BLaER1 treated with 17β-estradiol and CSF1 and Interleukin-3, amounts not matched to agents 10 nM and 100 nM (cell line): ENCODE measurements around the gene ASPSCR1.
A peak's percentile ranks its signal among the peaks of the same experiment; 100 is the strongest.

Experiments
- H3K27ac ChIP-seq, 11 experiments: shearing (Covaris generic); formaldehyde crosslinking; 2 replicates each; pipeline ENCODE4 v1.8.1; 2022
- H3K27me3 ChIP-seq, 11 experiments: shearing (Covaris generic); formaldehyde crosslinking; 2 replicates each; pipeline ENCODE4 v1.8.1; 2022
- H3K36me3 ChIP-seq, 11 experiments: shearing (Covaris generic); formaldehyde crosslinking; 2 replicates each; pipeline ENCODE4 v1.8.1; 2022
- H3K4me1 ChIP-seq, 10 experiments: shearing (Covaris generic); formaldehyde crosslinking; 2 replicates each; pipeline ENCODE4 v1.8.1; 2022
- H3K4me2 ChIP-seq, 11 experiments: shearing (Covaris generic); formaldehyde crosslinking; 2 replicates each; pipeline ENCODE4 v1.8.1; 2022
- H3K4me3 ChIP-seq, 10 experiments: shearing (Covaris generic); formaldehyde crosslinking; 2 replicates each; pipeline ENCODE4 v1.8.1; 2022
- H3K9ac ChIP-seq, 11 experiments: shearing (Covaris generic); formaldehyde crosslinking; 2 replicates each; pipeline ENCODE4 v1.8.1; 2022
- H3K9me3 ChIP-seq, 11 experiments: shearing (Covaris generic); formaldehyde crosslinking; replicated peaks in 1 of 11; 2 replicates each; pipeline ENCODE4 v1.8.1; 2022
- H4K20me1 ChIP-seq, 11 experiments: shearing (Covaris generic); formaldehyde crosslinking; 2 replicates each; pipeline ENCODE4 v1.8.1; 2022
- Cebpa-rat ChIP-seq, 11 experiments: shearing (Covaris generic); IDR thresholded peaks; 2 replicates each; pipeline ENCODE4 v1.8.1; 2022

ASPSCR1 gene

GRCh38 chr17:82022310-82022980 is 45.0 kb downstream of the ASPSCR1 start, which contains the start of gene CENPX:
Gene CENPX (minus strand): TSS chr17:82022878. CDS start chr17:82022861, 17 bp downstream.
- peak within 1 kb of the TSS; percentile 96 to 100 (median 100) for H3K4me2 ChIP-seq
- peak within 1 kb of the TSS; percentile 38 to 83 (median 79); a peak in 21 of 22 replicates for H3K27ac ChIP-seq
- H3K9ac ChIP-seq = peak within 1 kb of the TSS; percentile 82 to 91 (median 86)
- peaks cover 10 to 46% (median 20%) of the 10 kb centered on the region in 11 experiments; a peak in 20 of 22 replicates for H3K36me3 ChIP-seq
- H4K20me1 ChIP-seq = peaks cover 20 to 78% (median 46%) of the 10 kb centered on the region in 11 experiments; a peak in 21 of 22 replicates
- H3K27me3 ChIP-seq = no peaks in the 10 kb centered on the region
- no peaks in the 10 kb centered on the region for H3K9me3 ChIP-seq
- H3K4me3 ChIP-seq = peak within 1 kb of the TSS; percentile 74 to 99 (median 91)
- TF ChIP-seq Cebpa-rat (IDR thresholded peaks at IDR 0.05) = no peak
- peaks cover 18 to 46% (median 36%) of the 10 kb centered on the region in 10 experiments for H3K4me1 ChIP-seq

- TF ChIP-seq Cebpa-rat (IDR thresholded peaks at IDR 0.05) = no peak
Measured at GRCh38 chr17:82022981-82023446, 45.6 kb downstream of the ASPSCR1 start, which contains the start of gene LRRC45. Gene LRRC45 (plus strand): TSS chr17:82023305. CDS start chr17:82023644, 339 bp downstream.

GRCh38 chr17:82023447-82024241 is 46.2 kb downstream of the ASPSCR1 start:
- Histone ChIP-seq H3K4me3 (peak overlapping the region; percentile 64 to 89 (median 78)), H3K27ac (peak overlapping the region in 8 of 11 experiments; percentile 55 to 76 (median 64); a peak in 14 of 22 replicates), H3K27me3 (no peaks in the 10 kb centered on the region), H3K4me2 (peak overlapping the region; percentile 92 to 100 (median 98)), H3K9me3 (no peaks in the 10 kb centered on the region), H3K4me1 (peaks cover 18 to 47% (median 36%) of the 10 kb centered on the region in 10 experiments), H4K20me1 (peaks cover 20 to 78% (median 36%) of the 10 kb centered on the region in 11 experiments; a peak in 21 of 22 replicates), H3K36me3 (peaks cover 4 to 46% (median 9%) of the 10 kb centered on the region in 11 experiments; a peak in 19 of 22 replicates), H3K9ac (peak overlapping the region; percentile 58 to 86 (median 80))
- TF ChIP-seq Cebpa-rat (IDR thresholded peaks at IDR 0.05) = no peak

More at GRCh38 chr17:82022981-82023446, 45.6 kb downstream of the ASPSCR1 start, which contains the start of gene LRRC45:
- H3K4me1 ChIP-seq = peaks cover 18 to 47% (median 36%) of the 10 kb centered on the region in 10 experiments
- H3K9me3 ChIP-seq = no peaks in the 10 kb centered on the region
- H3K4me3 ChIP-seq = peak within 1 kb of the TSS; percentile 74 to 99 (median 91)
- H3K27me3 ChIP-seq = no peaks in the 10 kb centered on the region
- H3K27ac ChIP-seq = peak within 1 kb of the TSS; percentile 38 to 83 (median 79); a peak in 21 of 22 replicates
- H3K9ac ChIP-seq = peak within 1 kb of the TSS; percentile 82 to 91 (median 86)
- H3K36me3 ChIP-seq = peaks cover 10 to 46% (median 15%) of the 10 kb centered on the region in 11 experiments; a peak in 20 of 22 replicates
- peaks cover 20 to 78% (median 42%) of the 10 kb centered on the region in 11 experiments; a peak in 21 of 22 replicates for H4K20me1 ChIP-seq
- H3K4me2 ChIP-seq = peak within 1 kb of the TSS; percentile 96 to 100 (median 100)

- peaks cover 0 to 49% (median 4%) of the 10 kb centered on the region in 11 experiments; a peak in 6 of 22 replicates for H3K36me3 ChIP-seq
- no peak for TF ChIP-seq Cebpa-rat (IDR thresholded peaks at IDR 0.05)
- H3K9ac ChIP-seq = peak overlapping the region in 8 of 11 experiments; percentile 30 to 86 (median 82); a peak in 9 of 22 replicates
Measured at GRCh38 chr17:82024859-82025258, 47.4 kb downstream of the ASPSCR1 start.

GRCh38 chr17:82025401-82026107 is 48.1 kb downstream of the ASPSCR1 start:
- Histone ChIP-seq H3K9ac (peak overlapping the region in 7 of 11 experiments; percentile 27 to 86 (median 81); a peak in 6 of 22 replicates), H3K4me2 (peak overlapping the region in 5 of 11 experiments; percentile 92 to 100 (median 99); a peak in 4 of 22 replicates), H4K20me1 (peaks cover 13 to 76% (median 34%) of the 10 kb centered on the region in 11 experiments; a peak in 21 of 22 replicates), H3K9me3 (no peaks in the 10 kb centered on the region), H3K27me3 (no peaks in the 10 kb centered on the region), H3K27ac (no peak overlapping the region), H3K4me3 (no peak overlapping the region), H3K4me1 (peaks cover 26 to 57% (median 44%) of the 10 kb centered on the region in 10 experiments), H3K36me3 (peaks cover 0 to 45% (median 4%) of the 10 kb centered on the region in 11 experiments; a peak in 6 of 22 replicates)
- no peak for TF ChIP-seq Cebpa-rat (IDR thresholded peaks at IDR 0.05)

More at GRCh38 chr17:82024859-82025258, 47.4 kb downstream of the ASPSCR1 start:
- Histone ChIP-seq H3K4me3 (peak overlapping the region in 5 of 10 experiments; percentile 70 to 89 (median 82); a peak in 3 of 20 replicates), H3K4me2 (peak overlapping the region in 10 of 11 experiments; percentile 92 to 100 (median 98); a peak in 20 of 22 replicates), H3K27me3 (no peaks in the 10 kb centered on the region), H4K20me1 (peaks cover 20 to 78% (median 36%) of the 10 kb centered on the region in 11 experiments; a peak in 21 of 22 replicates), H3K4me1 (peaks cover 20 to 53% (median 39%) of the 10 kb centered on the region in 10 experiments), H3K9me3 (no peaks in the 10 kb centered on the region), H3K27ac (no peak overlapping the region)

GRCh38 chr17:82028246-82028645 is 50.8 kb downstream of the ASPSCR1 start:
- no peak overlapping the region for H3K4me3 ChIP-seq
- peaks cover 0 to 45% (median 4%) of the 10 kb centered on the region in 11 experiments; a peak in 6 of 22 replicates for H3K36me3 ChIP-seq
- no peak overlapping the region for H3K9ac ChIP-seq
- H3K4me2 ChIP-seq = no peak overlapping the region
- no peaks in the 10 kb centered on the region for H3K9me3 ChIP-seq
- H3K27ac ChIP-seq = no peak overlapping the region
- no peak for TF ChIP-seq Cebpa-rat (IDR thresholded peaks at IDR 0.05)
- peaks cover 0 to 15% (median 14%) of the 10 kb centered on the region in 11 experiments; a peak in 19 of 22 replicates for H3K27me3 ChIP-seq
- H3K4me1 ChIP-seq = peaks cover 24 to 58% (median 46%) of the 10 kb centered on the region in 10 experiments
- H4K20me1 ChIP-seq = peaks cover 0 to 72% (median 22%) of the 10 kb centered on the region in 11 experiments; a peak in 13 of 22 replicates

- no peak for TF ChIP-seq Cebpa-rat (IDR thresholded peaks at IDR 0.05)
Measured at GRCh38 chr17:82028966-82029365, 51.5 kb downstream of the ASPSCR1 start.

More at GRCh38 chr17:82028966-82029365, 51.5 kb downstream of the ASPSCR1 start:
- peaks cover 20 to 54% (median 43%) of the 10 kb centered on the region in 10 experiments for H3K4me1 ChIP-seq
- peaks cover 0 to 76% (median 22%) of the 10 kb centered on the region in 11 experiments; a peak in 13 of 22 replicates for H4K20me1 ChIP-seq
- H3K4me2 ChIP-seq = 0 out of 22 replicates have a peak overlapping the region, but pooled peaks of 1 of the 11 experiments have one; percentile 90
- H3K27me3 ChIP-seq = peaks cover 0 to 20% (median 18%) of the 10 kb centered on the region in 11 experiments; a peak in 19 of 22 replicates
- peaks cover 0 to 45% (median 4%) of the 10 kb centered on the region in 11 experiments; a peak in 6 of 22 replicates for H3K36me3 ChIP-seq
- no peak overlapping the region for H3K4me3 ChIP-seq
- H3K27ac ChIP-seq = no peak overlapping the region
- H3K9me3 ChIP-seq = no peaks in the 10 kb centered on the region
- peak overlapping the region in 1 of 11 experiments; percentile 38; a peak in 1 of 22 replicates for H3K9ac ChIP-seq
